ENCODE data around the gene CUL4A.
"Not testable (repeated sequence)": the region's sequence is repeated elsewhere in the genome, so short reads cannot be mapped to it uniquely, and the experiment has no call there.

The CUL4A gene

GRCh38 chr13:113302986-113303385 lies 93.6 kb downstream of the CUL4A start:
- Histone ChIP-seq H3K27me3 (ENCODE audit: insufficient read depth, insufficient read length) (no peaks in the 10 kb centered on the region), H3K36me3 (ENCODE audit: insufficient read depth, insufficient read length, low read length) (peaks cover 14% of the 10 kb centered on the region), H3K9ac (ENCODE audit: insufficient read length, low read depth) (no peak overlapping the region), H3K4me1 (ENCODE audit: insufficient read depth, insufficient read length) (no peaks in the 10 kb centered on the region), H3K4me3 (ENCODE audit: insufficient read length, low read depth) (no peak overlapping the region), H3K9me3 (ENCODE audit: insufficient read depth, low read length) (no peaks in the 10 kb centered on the region)
- DNase-seq (ENCODE audit: low read depth, low spot score): no peak
- TF ChIP-seq YY1 (IDR thresholded peaks at IDR 0.05; ENCODE audit: insufficient read depth, insufficient read length): no peak
- TF ChIP-seq SUZ12 (IDR thresholded peaks at IDR 0.05; ENCODE audit: extremely low read depth, insufficient read depth, insufficient read length): no peak
- TF ChIP-seq ZNF274 (IDR thresholded peaks at IDR 0.05; ENCODE audit: low read depth, low read length): no peak

- H3K27me3 ChIP-seq (ENCODE audit: insufficient read depth, insufficient read length): no peaks in the 10 kb centered on the region
- no peaks in the 10 kb centered on the region for H3K9me3 ChIP-seq (ENCODE audit: insufficient read depth, low read length)
- DNase-seq (ENCODE audit: low read depth, low spot score): no peak
- H3K36me3 ChIP-seq (ENCODE audit: insufficient read depth, insufficient read length, low read length): peaks cover 16% of the 10 kb centered on the region
- no peak for TF ChIP-seq YY1 (IDR thresholded peaks at IDR 0.05; ENCODE audit: insufficient read depth, insufficient read length)
- no peak for TF ChIP-seq ZNF274 (IDR thresholded peaks at IDR 0.05; ENCODE audit: low read depth, low read length)
- TF ChIP-seq SUZ12 (IDR thresholded peaks at IDR 0.05; ENCODE audit: extremely low read depth, insufficient read depth, insufficient read length): no peak
- no peak overlapping the region for H3K9ac ChIP-seq (ENCODE audit: insufficient read length, low read depth)
- H3K4me3 ChIP-seq (ENCODE audit: insufficient read length, low read depth): no peak overlapping the region
- H3K4me1 ChIP-seq (ENCODE audit: insufficient read depth, insufficient read length): no peaks in the 10 kb centered on the region
These were observed 94.7 kb downstream of the CUL4A start for GRCh38 chr13:113304121-113304520.

GRCh38 chr13:113305208-113305607 lies 95.8 kb downstream of the CUL4A start:
- Histone ChIP-seq H3K9ac (ENCODE audit: insufficient read length, low read depth) (no peak overlapping the region), H3K27me3 (ENCODE audit: insufficient read depth, insufficient read length) (no peaks in the 10 kb centered on the region), H3K9me3 (ENCODE audit: insufficient read depth, low read length) (no peaks in the 10 kb centered on the region), H3K4me3 (ENCODE audit: insufficient read length, low read depth) (no peak overlapping the region), H3K4me1 (ENCODE audit: insufficient read depth, insufficient read length) (no peaks in the 10 kb centered on the region), H3K36me3 (ENCODE audit: insufficient read depth, insufficient read length, low read length) (peaks cover 22% of the 10 kb centered on the region)
- DNase-seq (ENCODE audit: low read depth, low spot score): no peak
- TF ChIP-seq SUZ12 (IDR thresholded peaks at IDR 0.05; ENCODE audit: extremely low read depth, insufficient read depth, insufficient read length) (no peak), ZNF274 (IDR thresholded peaks at IDR 0.05; ENCODE audit: low read depth, low read length) (no peak), YY1 (IDR thresholded peaks at IDR 0.05; ENCODE audit: insufficient read depth, insufficient read length) (no peak)

DNA sequence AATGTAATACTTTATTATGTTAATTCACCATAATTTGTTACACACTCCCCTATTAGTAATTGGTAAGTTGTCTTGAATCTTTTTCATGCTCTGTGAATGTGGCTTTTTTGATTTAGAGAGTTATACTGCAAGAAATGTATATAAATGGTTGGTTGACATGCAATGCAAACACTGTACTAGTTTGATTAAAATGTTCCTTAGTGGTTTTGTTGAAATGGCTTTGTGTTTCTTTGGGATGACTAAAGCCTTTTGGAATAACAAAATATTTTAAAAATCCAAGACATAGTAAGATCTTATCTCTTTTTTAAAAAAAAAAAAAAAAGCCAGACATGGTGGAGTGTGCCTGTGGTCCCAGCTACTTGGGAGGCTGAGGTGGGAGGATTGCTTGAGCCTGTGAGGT lies 98.1 kb downstream of the CUL4A start:
- no peak for TF ChIP-seq YY1 (IDR thresholded peaks at IDR 0.05; ENCODE audit: insufficient read depth, insufficient read length)
- no peak for TF ChIP-seq SUZ12 (IDR thresholded peaks at IDR 0.05; ENCODE audit: extremely low read depth, insufficient read depth, insufficient read length)
- TF ChIP-seq ZNF274 (IDR thresholded peaks at IDR 0.05; ENCODE audit: low read depth, low read length): no peak
- peaks cover 38% of the 10 kb centered on the region for H3K36me3 ChIP-seq (ENCODE audit: insufficient read depth, insufficient read length, low read length)
- no peak overlapping the region for H3K4me3 ChIP-seq (ENCODE audit: insufficient read length, low read depth)
- H3K27me3 ChIP-seq (ENCODE audit: insufficient read depth, insufficient read length): no peaks in the 10 kb centered on the region
- DNase-seq (ENCODE audit: low read depth, low spot score): no peak
- no peaks in the 10 kb centered on the region for H3K9me3 ChIP-seq (ENCODE audit: insufficient read depth, low read length)
- H3K9ac ChIP-seq (ENCODE audit: insufficient read length, low read depth): no peak overlapping the region
- H3K4me1 ChIP-seq (ENCODE audit: insufficient read depth, insufficient read length): no peaks in the 10 kb centered on the region

- H3K27me3 ChIP-seq (ENCODE audit: insufficient read depth, insufficient read length): no peaks in the 10 kb centered on the region
- no peak overlapping the region for H3K4me3 ChIP-seq (ENCODE audit: insufficient read length, low read depth)
- peaks cover 38% of the 10 kb centered on the region for H3K36me3 ChIP-seq (ENCODE audit: insufficient read depth, insufficient read length, low read length)
- H3K9ac ChIP-seq (ENCODE audit: insufficient read length, low read depth): no peak overlapping the region
- no peak for DNase-seq (ENCODE audit: low read depth, low spot score)
- no peaks in the 10 kb centered on the region for H3K9me3 ChIP-seq (ENCODE audit: insufficient read depth, low read length)
- TF ChIP-seq SUZ12 (IDR thresholded peaks at IDR 0.05; ENCODE audit: extremely low read depth, insufficient read depth, insufficient read length): no peak
- no peak for TF ChIP-seq ZNF274 (IDR thresholded peaks at IDR 0.05; ENCODE audit: low read depth, low read length)
- TF ChIP-seq YY1 (IDR thresholded peaks at IDR 0.05; ENCODE audit: insufficient read depth, insufficient read length): no peak
- no peaks in the 10 kb centered on the region for H3K4me1 ChIP-seq (ENCODE audit: insufficient read depth, insufficient read length)
These were observed 100.1 kb downstream of the CUL4A start for GRCh38 chr13:113309473-113309872.

DNA sequence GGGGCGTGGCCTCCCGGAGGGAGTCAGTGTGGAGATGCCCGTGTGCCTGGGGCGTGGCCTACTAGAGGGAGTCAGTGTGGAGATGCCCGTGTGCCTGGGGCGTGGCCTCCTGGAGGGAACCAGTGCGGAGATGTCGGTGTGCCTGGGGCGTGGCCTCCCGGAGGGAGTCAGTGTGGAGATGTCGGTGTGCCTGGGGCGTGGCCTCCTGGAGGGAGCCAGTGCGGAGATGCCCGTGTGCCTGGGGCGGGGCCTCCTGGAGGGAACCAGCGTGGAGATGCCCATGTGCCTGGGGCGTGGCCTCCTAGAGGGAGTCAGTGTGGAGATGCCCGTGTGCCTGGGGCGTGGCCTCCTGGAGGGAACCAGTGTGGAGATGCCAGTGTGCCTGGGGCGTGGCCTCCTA lies 104.7 kb downstream of the CUL4A start:
- not testable (repeated sequence) for H3K9ac ChIP-seq (ENCODE audit: insufficient read length, low read depth); H3K4me3 ChIP-seq (ENCODE audit: insufficient read length, low read depth); DNase-seq (ENCODE audit: low read depth, low spot score); H3K9me3 ChIP-seq (ENCODE audit: insufficient read depth, low read length); H3K27me3 ChIP-seq (ENCODE audit: insufficient read depth, insufficient read length); H3K4me1 ChIP-seq (ENCODE audit: insufficient read depth, insufficient read length)
- peaks cover 58% of the 10 kb centered on the region for H3K36me3 ChIP-seq (ENCODE audit: insufficient read depth, insufficient read length, low read length)

DNA sequence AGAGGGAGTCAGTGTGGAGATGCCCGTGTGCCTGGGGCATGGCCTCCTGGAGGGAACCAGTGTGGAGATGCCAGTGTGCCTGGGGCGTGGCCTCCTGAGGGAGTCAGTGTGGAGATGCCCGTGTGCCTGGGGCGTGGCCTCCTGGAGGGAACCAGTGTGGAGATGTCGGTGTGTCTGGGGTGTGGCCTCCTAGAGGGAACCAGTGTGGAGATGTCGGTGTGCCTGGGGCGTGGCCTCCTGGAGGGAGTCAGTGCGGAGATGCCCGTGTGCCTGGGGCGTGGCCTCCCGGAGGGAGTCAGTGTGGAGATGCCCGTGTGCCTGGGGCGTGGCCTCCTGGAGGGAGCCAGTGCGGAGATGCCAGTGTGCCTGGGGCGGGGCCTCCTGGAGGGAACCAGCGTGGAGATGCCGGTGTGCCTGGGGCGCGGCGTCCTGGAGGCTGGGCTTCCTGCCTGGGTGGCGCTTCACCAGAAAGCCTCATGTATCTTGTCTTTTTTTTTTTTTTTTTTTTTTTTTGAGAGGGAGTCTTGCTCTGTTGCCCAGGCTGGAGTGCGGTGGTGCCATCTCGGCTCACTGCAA lies 105.6 kb downstream of the CUL4A start:
- DNase-seq (ENCODE audit: low read depth, low spot score); H3K9me3 ChIP-seq (ENCODE audit: insufficient read depth, low read length); H3K4me3 ChIP-seq (ENCODE audit: insufficient read length, low read depth); H3K4me1 ChIP-seq (ENCODE audit: insufficient read depth, insufficient read length); H3K27me3 ChIP-seq (ENCODE audit: insufficient read depth, insufficient read length); H3K9ac ChIP-seq (ENCODE audit: insufficient read length, low read depth): not testable (repeated sequence)
- H3K36me3 ChIP-seq (ENCODE audit: insufficient read depth, insufficient read length, low read length): peaks cover 59% of the 10 kb centered on the region

DNA sequence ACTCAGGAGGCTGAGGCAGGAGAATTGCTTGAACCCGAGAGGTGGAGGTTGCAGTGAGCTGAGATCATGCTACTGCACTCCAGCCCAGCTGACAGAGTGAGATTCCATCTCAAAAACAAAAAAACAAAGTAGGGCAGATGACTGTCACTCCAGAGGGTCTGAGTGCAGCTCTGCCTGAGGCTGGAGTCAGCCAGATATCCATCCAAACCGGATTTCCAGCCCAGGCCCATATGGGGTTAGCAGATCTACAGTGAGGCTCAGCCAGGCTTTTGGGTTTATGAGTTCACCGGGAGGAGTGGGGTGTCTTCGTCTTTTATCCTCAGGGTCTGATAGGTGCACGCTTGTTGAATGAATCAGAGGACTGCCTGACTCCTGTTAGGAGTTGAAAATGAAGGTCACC lies 106.6 kb downstream of the CUL4A start:
- DNase-seq (ENCODE audit: low read depth, low spot score): no peak
- no peaks in the 10 kb centered on the region for H3K27me3 ChIP-seq (ENCODE audit: insufficient read depth, insufficient read length)
- peaks cover 4% of the 10 kb centered on the region for H3K4me1 ChIP-seq (ENCODE audit: insufficient read depth, insufficient read length)
- no peak for TF ChIP-seq SUZ12 (IDR thresholded peaks at IDR 0.05; ENCODE audit: extremely low read depth, insufficient read depth, insufficient read length)
- no peak for TF ChIP-seq ZNF274 (IDR thresholded peaks at IDR 0.05; ENCODE audit: low read depth, low read length)
- TF ChIP-seq YY1 (IDR thresholded peaks at IDR 0.05; ENCODE audit: insufficient read depth, insufficient read length): no peak
- H3K36me3 ChIP-seq (ENCODE audit: insufficient read depth, insufficient read length, low read length): peaks cover 65% of the 10 kb centered on the region
- H3K9ac ChIP-seq (ENCODE audit: insufficient read length, low read depth): no peak overlapping the region
- no peak overlapping the region for H3K4me3 ChIP-seq (ENCODE audit: insufficient read length, low read depth)
- no peaks in the 10 kb centered on the region for H3K9me3 ChIP-seq (ENCODE audit: insufficient read depth, low read length)

Measured in NT2/D1 (cell line).